HG03520 (cell line): ENCODE results near the gene TBL1X.
"Not testable (repeated sequence)": the region's sequence is repeated elsewhere in the genome, so short reads cannot be mapped to it uniquely, and the experiment has no call there.

ENCODE experiments used
- ATAC-seq: cut with Tn5 transposase; IDR thresholded peaks from one replicate; pipeline ENCODE4 v1.9.1; 2021; ENCODE audit warnings: mild to moderate bottlenecking, moderate library complexity; ENCODE audit not compliant: unreplicated experiment

TBL1X gene

DNA sequence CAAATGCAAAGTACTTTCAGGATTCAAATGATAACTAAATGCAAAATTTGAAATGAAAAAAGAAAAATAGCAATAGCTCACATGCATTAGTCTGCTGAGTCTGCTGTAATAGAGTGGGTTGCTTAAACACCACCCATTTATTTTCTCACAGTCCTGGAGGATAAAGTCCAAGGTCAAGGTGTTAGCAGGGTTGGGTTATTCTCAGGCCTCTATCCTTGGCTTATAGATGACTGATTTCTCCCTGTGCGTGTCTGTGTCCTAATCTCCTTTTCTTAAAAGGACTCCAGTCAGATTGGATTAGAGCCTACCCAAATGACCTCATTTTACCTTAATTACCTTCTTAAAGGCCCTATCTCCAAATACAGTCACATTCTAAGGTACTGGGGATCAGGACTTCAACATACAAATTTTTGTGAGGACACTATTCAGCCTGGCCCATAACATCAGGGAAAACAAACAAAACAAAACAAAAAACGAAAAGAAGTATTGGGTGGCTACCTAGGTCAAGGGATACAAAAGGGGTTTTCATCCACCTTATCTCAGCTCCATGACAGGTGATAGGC lies 6.3 kb upstream of the TBL1X start:
- no peak for ATAC-seq

DNA sequence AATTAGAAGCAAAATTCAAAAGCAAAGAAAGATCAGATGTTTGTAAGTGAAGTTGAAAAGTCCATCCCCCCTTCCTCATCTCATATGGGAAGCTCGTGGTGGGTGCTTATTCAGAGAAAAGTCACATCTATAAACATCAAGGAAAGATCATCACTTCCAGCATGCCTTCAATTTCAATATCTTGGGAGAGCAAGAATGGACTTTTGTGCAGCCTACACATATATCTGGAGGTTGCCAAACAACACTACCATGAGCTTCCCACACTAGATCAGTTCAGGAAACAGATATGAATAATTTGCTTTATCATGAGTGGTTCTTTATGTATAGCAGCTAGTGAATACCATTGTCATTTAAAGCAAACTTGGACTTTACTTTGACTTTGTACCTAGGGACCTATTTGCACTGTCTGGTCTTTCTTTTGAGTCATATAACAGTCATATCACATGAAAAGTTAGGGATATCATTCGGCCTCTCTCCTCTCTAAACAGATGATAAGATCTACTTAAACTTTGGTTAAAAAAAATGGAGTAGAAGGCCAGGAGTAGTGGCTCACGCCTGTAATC lies 5.6 kb upstream of the TBL1X start:
- no peak for ATAC-seq

DNA sequence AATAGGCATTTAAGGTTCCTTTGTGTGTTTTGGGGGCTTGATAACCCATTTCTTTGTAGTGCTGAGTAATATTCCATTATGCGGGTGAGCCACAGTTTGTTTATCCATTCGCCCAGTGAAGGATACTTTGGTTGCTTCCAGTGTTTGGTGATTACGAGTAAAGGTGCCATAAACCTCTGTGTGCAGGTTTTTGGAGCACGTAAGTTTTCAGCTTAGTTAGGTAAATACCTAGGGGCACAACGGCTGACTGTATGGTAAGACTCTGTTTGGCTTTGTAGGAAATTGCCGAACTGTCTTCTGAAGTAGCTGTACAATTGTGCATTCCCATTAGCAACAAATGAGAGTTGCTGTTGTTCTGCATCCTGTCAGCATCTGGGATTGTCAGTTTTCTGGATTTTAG lies 3.8 kb upstream of the TBL1X start:
- ATAC-seq: no peak

DNA sequence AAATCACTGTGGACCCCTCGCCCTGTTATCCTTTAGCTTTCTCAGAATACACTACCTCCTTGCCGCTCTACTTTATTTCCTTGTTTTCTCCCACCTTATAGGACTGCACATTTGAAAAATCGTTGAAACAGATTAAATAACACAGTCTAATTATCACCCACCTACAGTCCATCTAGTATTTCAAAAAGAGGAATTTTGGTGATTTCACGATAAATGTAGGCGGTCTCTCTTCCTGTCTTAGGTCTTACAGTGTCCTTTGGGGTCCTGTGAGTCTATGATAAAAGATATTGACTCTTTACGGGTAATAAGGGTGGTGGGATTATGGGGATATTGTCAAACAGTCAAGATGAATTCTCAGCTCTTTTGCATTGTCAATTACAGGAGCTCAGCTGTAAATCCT lies 2.4 kb upstream of the TBL1X start:
- ATAC-seq: peak; percentile 1

DNA sequence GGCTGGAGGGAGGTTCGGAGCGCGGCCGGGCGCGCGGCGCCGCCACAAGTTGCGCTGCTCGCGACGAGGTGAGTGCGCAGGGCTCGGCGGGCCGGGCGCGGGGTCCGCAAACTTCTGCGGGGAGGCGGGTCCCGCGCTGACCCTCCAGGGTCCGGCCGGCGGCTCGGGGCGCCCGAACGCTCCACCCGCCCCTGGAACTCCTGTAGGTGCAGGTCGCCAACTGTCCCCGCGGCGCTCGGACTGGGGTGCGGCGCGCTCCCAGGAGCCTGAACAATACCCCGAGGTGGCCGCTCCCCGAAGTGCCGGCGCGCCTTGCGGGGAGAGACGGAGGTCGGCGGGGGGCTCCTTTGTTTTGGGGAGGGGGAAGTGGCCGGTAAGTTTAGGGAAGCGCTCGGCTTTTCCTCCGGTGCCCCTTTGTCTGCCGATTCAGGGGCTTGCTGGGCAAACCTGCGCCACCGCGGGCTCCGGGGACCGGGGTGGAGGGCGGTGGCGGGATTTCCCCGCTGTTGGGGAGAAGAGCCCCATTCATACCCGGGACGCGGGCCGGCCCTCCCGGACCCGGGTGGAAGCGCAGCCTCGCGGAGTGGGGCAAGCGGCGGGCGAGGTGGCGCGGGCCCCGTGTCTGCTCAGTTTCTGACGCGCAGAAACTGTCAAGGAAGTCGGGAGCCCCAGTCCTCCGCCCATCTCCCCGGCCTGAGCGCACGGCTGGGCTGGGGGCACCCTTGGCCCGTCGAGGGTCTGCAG lies 694 bp downstream of the TBL1X start:
- ATAC-seq: no peak

DNA sequence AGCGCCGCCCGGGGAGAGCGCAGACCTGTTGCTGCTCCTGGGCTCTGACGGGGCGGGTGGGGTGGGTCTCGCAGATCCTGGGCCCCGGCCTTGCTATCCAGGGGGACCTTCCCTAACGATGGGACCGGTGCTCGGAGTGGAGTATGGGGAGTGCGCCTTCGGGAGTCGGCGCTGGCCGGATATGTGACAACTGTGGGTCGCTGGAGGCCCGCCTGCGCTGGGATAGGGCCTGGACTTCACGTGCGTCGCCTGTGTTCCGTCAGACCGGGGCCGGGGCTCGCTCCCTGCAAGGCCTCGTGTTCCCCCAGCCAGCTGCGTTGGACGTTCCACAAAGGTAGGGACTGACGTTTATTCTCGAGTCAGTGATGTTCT lies 1.3 kb downstream of the TBL1X start:
- ATAC-seq: no peak

DNA sequence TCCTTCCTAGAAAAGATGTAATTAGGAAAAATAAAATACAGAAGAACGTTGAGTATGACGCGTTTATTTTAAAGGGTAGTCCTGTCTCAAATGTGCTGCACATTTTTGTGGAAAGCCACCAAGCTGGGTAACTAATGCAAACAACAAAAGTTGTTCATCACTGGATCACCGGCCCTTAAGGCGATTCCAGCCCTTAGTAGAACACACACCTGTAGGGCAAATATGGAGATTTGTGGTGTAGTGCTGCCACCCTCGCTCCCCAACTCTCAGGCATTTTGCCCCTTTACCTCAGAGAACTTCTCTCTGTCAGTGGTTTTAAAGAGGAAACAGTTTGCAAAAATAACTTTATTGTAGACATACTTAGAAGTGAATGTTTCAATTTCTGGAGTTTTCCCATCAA lies 1.9 kb downstream of the TBL1X start:
- ATAC-seq: no peak

DNA sequence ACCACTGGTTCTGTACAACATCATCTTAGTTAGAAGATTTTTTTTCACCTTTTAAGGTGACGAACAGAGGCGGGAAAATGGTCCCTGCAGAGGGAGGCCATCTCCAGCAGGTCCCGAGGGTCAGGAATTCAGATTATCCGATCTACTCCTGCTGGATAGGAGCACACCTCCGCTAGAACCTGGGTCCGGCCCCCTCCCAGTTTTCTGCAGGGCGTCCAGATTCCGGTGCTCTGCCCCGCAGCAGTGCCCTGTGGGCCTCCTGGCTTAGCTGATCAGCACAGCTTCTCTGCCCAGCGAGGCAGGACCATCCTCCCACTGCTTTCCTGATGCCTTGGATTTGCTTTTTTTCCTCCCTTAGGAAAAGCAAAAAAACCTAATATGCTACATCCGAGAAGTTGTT lies 2.3 kb downstream of the TBL1X start:
- ATAC-seq: no peak

DNA sequence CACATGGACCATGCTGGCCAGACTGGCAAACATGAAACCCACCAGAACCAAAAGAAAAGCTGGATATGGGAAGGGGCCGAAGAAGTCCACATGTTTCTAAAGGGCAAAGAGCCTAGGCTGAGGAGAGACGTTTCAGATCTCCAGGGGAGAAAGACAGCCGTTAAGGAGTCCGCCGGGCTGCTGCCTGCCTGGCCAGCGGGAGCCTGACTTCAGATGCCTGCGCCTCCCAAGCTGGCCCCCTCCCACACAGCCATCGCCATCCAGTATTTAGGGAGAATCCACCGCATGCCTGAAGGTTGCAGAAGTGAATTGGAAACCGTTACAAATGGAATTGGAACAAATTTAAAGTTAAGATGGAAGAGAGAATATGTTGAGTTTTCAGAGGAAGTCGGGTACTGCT lies 2.9 kb downstream of the TBL1X start:
- ATAC-seq: no peak

DNA sequence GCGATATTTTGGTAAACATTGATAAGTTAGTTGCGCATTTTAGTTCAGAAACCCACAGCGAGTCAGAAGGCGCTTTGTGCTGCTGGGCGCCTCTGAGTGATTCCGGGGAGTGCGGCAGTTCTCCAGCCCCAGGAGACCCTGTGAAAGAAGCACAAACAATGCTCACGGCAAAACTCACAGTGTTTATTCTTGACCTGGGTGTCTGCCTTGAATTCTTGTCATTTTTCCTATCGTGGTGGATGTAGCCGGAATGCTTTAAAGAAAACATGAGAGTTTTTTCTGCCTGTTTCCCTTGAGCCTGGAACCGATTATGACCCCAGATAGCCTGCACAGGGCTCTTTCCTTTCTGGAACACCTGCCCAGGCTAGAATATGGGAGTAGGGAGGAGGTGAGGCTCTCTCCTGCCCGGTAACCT lies 6.7 kb downstream of the TBL1X start:
- ATAC-seq: no peak

DNA sequence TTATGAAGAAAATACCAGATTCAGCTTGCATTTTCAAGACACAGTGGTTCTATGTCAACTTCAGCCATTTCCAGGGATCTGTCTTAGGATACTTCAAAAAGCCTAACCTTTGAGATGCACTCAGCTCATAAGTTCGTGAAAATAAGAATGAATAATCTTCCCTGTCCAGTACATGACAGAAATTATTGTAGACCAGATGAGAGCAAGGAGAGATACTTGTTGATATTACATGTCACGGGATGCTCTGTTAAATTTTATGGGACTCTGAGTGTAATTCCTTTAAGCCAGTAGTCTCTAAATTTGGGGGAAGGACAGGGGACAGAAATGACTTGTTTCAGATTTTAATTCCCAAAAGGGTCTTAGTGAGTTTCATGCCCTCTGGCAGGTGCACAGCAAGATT lies 8.8 kb downstream of the TBL1X start:
- ATAC-seq: no peak

DNA sequence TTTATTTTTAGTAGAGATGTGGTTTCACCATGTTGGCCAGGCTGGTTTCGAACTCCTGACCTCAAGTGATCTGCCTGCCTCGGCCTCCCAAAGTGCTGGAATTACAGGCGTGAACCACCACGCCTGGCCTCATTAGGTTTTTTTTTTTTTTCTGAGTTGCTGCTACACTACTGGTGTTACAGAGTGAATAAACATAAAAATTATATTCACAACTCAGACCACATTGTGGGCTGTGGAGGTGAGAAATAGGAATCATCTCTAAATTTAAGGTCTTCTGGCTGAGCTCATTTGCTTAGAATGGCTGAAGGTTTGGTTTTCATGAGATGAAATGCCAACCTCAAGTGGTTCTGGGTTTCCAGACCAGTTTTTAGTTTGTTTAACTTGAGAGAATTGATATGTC lies 10.6 kb downstream of the TBL1X start:
- not testable (repeated sequence) for ATAC-seq

DNA sequence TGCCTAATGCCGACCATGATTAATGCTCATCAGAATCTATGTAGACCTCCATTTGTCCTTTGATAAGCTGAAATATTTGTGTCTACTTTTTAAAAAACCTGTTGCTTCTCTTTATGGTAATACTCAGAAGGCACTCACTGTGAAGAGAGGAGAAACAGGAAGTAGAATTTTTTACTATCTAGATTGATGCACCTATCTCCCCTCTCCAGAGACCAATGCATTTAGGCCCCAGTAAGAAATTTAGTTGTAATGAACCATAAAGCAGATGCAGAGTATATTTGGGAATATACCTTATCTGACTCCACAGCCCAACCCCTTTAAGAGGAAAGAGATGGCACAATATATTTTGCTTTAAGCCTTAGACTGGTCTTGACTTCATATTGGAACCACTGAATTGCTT lies 11.1 kb downstream of the TBL1X start:
- no peak for ATAC-seq

DNA sequence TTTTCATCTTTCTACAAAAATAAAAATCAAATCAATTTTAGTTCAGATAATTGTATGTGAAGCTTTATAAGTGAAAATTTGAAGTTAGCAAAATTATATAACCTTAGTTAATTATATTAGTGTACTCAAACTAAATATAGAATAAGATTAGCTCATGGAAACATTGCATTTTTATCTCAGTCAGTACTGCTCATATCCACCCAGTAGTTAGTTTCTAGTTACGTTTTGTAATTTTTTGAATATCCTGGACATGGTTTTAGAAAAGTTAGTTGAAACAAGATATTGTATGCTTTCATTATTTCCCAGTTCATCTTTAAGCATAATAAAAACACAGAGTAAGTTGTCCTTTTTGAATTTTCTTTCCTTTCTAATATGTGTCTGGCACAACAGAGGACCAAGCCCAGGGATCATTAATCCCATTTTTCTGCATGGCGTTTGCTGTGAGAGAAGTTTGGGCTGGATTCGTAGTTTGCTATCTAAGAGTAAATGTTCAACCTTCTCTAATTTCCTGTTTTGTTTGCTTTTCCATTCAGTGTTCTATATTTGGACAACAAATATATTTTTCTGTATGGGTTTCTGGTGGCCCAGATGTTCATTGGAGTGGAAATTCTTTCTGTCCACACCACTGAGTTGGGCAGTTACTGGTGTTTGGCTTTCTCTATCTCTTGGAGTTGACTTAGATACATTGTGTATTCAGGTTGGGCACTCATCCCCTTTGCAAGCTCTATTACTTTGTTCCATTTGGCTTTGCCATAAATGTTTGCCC lies 12.1 kb downstream of the TBL1X start:
- no peak for ATAC-seq

DNA sequence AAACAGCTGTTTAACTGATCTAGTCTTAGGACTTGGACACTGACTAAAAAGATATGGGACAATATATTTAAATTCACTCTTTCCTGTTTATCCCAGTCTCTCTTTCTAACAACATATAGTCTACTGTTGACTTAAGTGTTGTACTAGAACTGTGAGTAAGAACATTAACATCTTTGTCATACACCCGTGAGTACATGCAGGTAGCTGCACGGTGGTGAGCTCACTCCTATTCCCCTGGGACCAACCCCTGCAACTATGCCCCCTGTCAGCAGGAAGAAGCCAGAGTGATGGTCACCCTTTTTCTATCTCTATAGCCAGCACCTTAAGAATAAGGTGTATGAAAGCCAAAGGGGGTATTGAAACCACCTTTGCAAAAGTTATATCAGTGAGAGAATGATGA lies 17.6 kb downstream of the TBL1X start:
- no peak for ATAC-seq

DNA sequence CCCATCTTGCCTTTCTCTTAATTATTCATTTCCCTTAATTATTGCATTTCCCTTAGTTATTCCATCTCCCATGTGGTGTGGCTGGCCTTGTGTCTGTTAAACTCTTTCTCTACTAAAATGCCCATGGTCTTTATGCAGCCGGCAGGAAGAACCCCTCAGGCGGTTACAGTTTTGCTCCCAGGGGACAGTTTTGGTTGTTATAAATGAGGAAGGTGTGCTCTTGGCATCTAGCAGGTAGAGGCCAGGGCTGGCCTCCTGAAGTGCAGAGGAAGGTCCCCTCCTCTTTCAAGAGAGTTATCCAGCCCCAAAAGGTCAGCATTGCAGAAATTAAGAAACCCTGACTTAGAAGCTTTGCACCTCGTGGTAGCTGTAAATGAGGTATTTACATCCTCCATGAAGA lies 18.0 kb downstream of the TBL1X start:
- no peak for ATAC-seq

DNA sequence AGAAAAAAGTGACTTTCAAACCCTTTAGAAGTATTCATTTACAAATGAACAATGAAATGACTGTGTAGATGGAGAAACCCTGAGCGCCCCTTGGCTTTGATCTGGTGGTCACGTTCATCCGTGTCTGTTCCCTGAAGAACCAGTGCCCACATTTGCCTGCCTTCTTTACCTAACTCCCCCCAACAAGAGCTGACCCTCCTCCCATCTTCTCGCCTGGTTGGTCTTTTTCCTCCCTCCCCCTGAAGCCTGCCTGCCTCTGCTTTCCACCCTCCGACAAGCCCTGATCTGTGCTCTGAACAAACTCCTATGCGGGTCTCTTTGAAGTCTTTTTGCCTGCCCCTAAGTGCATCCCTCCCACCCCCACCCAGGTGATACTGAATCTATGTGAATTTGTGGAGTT lies 18.5 kb downstream of the TBL1X start:
- ATAC-seq: no peak

DNA sequence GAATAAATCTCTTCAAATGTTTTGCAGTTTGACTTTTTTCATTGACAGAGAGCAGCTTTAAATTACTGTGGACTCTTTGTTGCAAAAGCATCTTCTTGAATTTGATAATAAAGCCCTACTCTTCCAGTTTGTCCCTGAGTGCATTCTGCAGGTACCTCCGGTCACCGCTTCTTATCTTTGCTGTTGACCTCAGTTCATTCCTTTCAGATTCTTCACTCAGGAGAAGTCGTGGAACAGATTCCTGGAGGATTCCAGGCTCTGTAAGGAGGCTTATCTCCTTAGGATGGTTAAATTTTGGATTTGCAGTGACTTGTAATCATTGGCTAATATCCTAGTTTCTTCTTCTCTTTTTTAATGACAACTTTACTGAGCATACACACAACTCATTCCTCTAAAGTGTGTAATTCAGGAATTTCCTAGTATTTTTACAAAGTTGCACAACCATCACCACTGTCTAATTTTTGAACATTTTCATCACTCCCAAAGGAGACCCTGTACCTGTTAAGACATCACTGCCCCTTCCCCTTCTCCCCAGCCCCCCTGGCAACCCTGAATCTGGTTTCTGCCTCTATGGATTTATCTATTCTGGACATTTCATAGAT lies 22.0 kb downstream of the TBL1X start:
- ATAC-seq: no peak

DNA sequence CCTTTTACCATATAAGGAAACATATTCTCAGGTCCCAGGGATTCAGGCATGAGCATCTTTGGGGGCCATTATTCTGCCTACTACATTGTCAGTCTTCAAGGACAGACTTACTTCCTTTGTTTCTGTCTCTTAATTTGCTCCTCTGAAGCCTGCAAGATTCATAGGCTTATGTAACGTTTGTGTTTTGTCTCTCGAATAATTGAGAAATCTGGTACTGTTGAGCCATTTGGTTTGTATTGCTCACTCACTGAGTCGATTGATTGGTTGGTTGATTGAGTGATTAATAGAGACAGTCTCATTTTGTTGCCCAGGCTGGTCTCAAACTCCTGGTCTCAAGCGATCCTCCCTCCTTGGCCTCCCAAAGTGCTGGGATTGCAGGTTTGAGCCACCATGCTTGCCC lies 23.7 kb downstream of the TBL1X start:
- ATAC-seq: no peak

DNA sequence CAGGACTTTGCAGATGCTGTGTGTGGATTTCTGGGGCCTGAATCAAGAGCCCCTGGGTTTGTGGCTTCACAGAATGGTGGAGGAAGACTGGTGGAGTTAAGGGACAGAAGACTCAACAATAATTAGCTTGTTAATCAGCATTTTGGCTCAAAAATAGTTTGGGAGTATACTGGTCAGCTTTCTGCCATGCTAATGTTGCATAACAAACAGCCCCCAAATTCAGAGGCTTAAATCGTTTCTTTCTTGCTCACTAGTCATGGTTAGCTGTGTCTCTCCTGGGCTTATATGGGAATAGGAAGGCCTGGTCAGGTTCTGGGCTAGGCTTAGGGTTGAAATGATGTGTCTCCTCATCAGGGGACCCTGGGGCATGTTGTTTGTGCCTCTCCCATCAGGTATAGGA lies 24.4 kb downstream of the TBL1X start:
- no peak for ATAC-seq

DNA sequence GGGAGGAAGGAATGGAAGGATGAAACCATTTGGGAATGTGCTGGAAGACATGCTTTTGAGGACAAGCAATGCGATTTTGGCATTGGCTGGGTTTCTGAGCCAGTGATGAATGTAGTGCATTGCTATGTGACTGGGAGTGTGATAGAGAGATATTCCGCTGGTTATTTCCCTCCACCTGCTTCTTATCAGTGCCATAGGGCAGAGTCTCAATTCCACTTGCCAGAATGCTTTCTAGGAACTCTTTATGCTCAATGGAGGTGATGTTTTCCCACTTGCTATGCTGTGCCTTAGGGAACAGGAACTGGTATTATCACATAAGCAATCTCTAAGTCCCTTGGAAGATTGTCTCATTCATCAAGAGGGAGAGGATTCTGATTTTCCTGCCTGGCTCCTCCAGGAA lies 28.0 kb downstream of the TBL1X start:
- no peak for ATAC-seq

DNA sequence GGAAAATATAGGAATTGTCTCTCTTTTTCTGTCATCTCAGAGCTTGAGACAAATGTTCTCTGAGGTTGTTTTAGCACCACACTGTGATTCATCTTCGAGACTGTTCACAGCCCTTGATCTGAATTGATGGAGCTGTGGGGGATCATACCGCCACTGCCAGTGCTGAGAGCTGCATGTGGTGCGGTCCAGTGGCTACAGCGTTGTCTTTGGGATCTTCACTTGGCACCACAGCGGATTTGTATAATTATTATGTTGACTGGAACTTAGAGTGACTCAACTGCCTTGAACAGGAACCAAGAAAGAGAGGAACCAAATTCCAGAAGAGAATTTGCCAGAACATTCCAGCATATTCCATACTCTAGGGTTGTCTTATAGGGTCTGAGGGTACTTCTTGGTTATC lies 29.1 kb downstream of the TBL1X start:
- ATAC-seq: no peak
